DND-41 (cell line): ENCODE measurements around the gene CACNA2D3.

ENCODE experiments used
- ATAC-seq: fragments of 200-7000 bp; cut with Tn5 transposase; 3 replicates; pipeline ENCODE4 v1.9.1; 2021; ENCODE audit warnings: low read depth; ENCODE audit not compliant: insufficient read depth
- DNase-seq: peaks from one replicate; pipeline ENCODE4 v3.0.0-alpha.2; 2020
- H2AFZ ChIP-seq: 2 replicates; pipeline ENCODE4 v1.6.0; 2012; ENCODE audit warnings: low read depth, low read length
- H3K27ac ChIP-seq: 2 replicates; pipeline ENCODE4 v1.5.1; 2012; ENCODE audit warnings: low read length, inconsistent platforms
- H3K27me3 ChIP-seq: fragments of 200-600 bp; sonication (generic); 2 replicates; pipeline ENCODE4 v1.6.0; 2012; ENCODE audit warnings: low read length, mild to moderate bottlenecking, inconsistent platforms; ENCODE audit not compliant: insufficient read depth, poor library complexity
- H3K36me3 ChIP-seq: 2 replicates; pipeline ENCODE4 v1.5.1; 2012; ENCODE audit warnings: low read length, inconsistent platforms; ENCODE audit not compliant: insufficient read depth
- H3K4me1 ChIP-seq: 2 replicates; pipeline ENCODE4 v1.5.1; 2012; ENCODE audit warnings: mild to moderate bottlenecking, low read length; ENCODE audit not compliant: insufficient read depth
- H3K4me2 ChIP-seq: 2 replicates; pipeline ENCODE4 v1.6.0; 2012; ENCODE audit warnings: mild to moderate bottlenecking, moderate library complexity, low read length, inconsistent platforms; ENCODE audit not compliant: insufficient read depth
- H3K4me3 ChIP-seq, 2 experiments: fragments of 200-600 bp in 1 of 2; shearing (Covaris generic) in 1 of 2; 2 replicates each; pipeline ENCODE4 v1.5.1; 2012 to 2016; ENCODE audit warnings: inconsistent platforms in 2 of 2, low read length in 2 of 2, mild to moderate bottlenecking in 2 of 2, low read depth in 1 of 2, moderate library complexity in 1 of 2
- H3K79me2 ChIP-seq: 2 replicates; pipeline ENCODE4 v1.6.0; 2012; ENCODE audit warnings: low read length, inconsistent platforms; ENCODE audit not compliant: insufficient read depth
- H3K9ac ChIP-seq: 2 replicates; pipeline ENCODE4 v1.6.0; 2012; ENCODE audit warnings: low read depth, mild to moderate bottlenecking, inconsistent platforms, low read length, moderate library complexity
- H3K9me3 ChIP-seq: 2 replicates; pipeline ENCODE4 v1.5.1; 2012; ENCODE audit warnings: low read length, moderate library complexity, mild to moderate bottlenecking, inconsistent platforms; ENCODE audit not compliant: insufficient read depth, severe bottlenecking
- H4K20me1 ChIP-seq: 2 replicates; pipeline ENCODE4 v1.6.0; 2012; ENCODE audit warnings: low read length; ENCODE audit not compliant: insufficient read depth
- CTCF ChIP-seq: IDR thresholded peaks from 2 replicates; pipeline ENCODE4 v1.5.1; 2012; ENCODE audit warnings: borderline replicate concordance, low read length, moderate library complexity, mild to moderate bottlenecking; ENCODE audit not compliant: poor library complexity, severe bottlenecking; ENCODE audit errors: extremely low read depth
- EZH2 ChIP-seq: IDR thresholded peaks from 3 replicates; pipeline ENCODE4 v1.6.1; 2012; ENCODE audit warnings: borderline replicate concordance, low read depth, mild to moderate bottlenecking, moderate library complexity, low read length, inconsistent platforms; ENCODE audit not compliant: severe bottlenecking

CACNA2D3 gene

GRCh38 chr3:54939557-54940300 lies 817.4 kb downstream of the CACNA2D3 start:
- H4K20me1 ChIP-seq = no peaks in the 10 kb centered on the region
- no peak for DNase-seq
- H3K36me3 ChIP-seq = no peaks in the 10 kb centered on the region
- no peak overlapping the region for H2AFZ ChIP-seq
- H3K27me3 ChIP-seq = peaks cover 8% of the 10 kb centered on the region
- no peak overlapping the region for H3K4me2 ChIP-seq
- no peaks in the 10 kb centered on the region for H3K79me2 ChIP-seq
- H3K4me1 ChIP-seq = no peaks in the 10 kb centered on the region
- H3K4me3 ChIP-seq = no peak overlapping the region
- no peak overlapping the region for H3K27ac ChIP-seq
- no peak for ATAC-seq
- no peak for TF ChIP-seq CTCF
- TF ChIP-seq EZH2 = no peak
- H3K9me3 ChIP-seq = no peaks in the 10 kb centered on the region
- no peak overlapping the region for H3K9ac ChIP-seq

GRCh38 chr3:54940971-54941370 lies 818.6 kb downstream of the CACNA2D3 start:
- H3K36me3 ChIP-seq = no peaks in the 10 kb centered on the region
- no peak overlapping the region for H3K4me3 ChIP-seq
- H3K9me3 ChIP-seq = no peaks in the 10 kb centered on the region
- TF ChIP-seq EZH2 (no peak), CTCF (no peak)
- DNase-seq = no peak
- H3K27ac ChIP-seq = no peak overlapping the region
- H3K4me1 ChIP-seq = no peaks in the 10 kb centered on the region
- H3K79me2 ChIP-seq = no peaks in the 10 kb centered on the region
- H3K9ac ChIP-seq = no peak overlapping the region
- no peaks in the 10 kb centered on the region for H4K20me1 ChIP-seq
- no peak overlapping the region for H3K4me2 ChIP-seq
- ATAC-seq = no peak
- peaks cover 8% of the 10 kb centered on the region for H3K27me3 ChIP-seq
- H2AFZ ChIP-seq = no peak overlapping the region

GRCh38 chr3:54941690-54942362 lies 819.5 kb downstream of the CACNA2D3 start:
- TF ChIP-seq EZH2 = no peak
- TF ChIP-seq CTCF = no peak
- Histone ChIP-seq H3K4me1 (no peaks in the 10 kb centered on the region), H3K9ac (no peak overlapping the region), H3K9me3 (no peaks in the 10 kb centered on the region), H3K4me2 (no peak overlapping the region), H3K27ac (no peak overlapping the region), H3K79me2 (no peaks in the 10 kb centered on the region), H2AFZ (no peak overlapping the region), H4K20me1 (no peaks in the 10 kb centered on the region), H3K36me3 (no peaks in the 10 kb centered on the region), H3K27me3 (peaks cover 8% of the 10 kb centered on the region), H3K4me3 (no peak overlapping the region)
- DNase-seq (no peak), ATAC-seq (no peak)
